Measurements from ENCODE around the gene DTYMK.

The DTYMK gene, protein sequence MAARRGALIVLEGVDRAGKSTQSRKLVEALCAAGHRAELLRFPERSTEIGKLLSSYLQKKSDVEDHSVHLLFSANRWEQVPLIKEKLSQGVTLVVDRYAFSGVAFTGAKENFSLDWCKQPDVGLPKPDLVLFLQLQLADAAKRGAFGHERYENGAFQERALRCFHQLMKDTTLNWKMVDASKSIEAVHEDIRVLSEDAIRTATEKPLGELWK

DNA sequence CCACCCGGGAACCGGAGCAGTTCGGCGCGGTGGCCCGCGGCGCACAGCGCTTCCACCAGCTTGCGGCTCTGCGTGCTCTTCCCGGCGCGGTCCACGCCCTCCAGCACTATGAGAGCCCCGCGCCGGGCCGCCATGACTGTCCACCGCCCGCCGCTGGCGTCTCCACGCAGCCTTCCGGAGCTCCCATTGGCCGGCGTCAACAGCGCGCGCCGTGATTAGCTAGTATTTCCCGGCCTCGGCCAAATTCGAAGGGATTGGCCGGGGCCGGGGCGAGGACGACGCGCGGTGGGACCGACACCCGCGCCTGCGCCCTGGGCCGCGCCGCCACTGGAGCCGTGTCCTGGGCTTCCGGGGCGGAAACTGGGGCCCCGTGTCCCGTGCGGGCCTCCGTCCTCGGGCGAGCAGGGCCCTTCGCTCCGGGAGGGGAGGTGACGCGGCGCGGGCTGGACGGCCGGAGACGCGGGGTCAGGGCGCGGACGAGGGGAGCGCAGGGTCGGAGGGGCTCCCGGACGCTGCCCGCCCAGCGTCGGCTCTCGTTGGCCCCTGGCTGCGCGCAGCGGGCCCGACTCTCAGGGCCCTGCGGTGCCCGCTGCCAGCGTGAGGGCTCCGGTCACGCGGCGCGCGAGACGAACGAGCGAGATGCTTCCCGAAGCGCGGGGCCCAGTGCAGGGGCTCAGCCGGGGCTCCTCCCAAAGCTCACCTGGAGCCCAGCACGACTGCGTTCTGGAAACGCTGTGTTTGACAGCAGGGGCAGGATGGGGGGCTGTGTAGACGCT lies at the start of gene DTYMK:
DTYMK (minus strand) TSS at position 166 of the 776 bp plus-strand sequence; CDS start at position 134, 32 bp downstream.
- DNase-seq = peak; percentile 97

DNA sequence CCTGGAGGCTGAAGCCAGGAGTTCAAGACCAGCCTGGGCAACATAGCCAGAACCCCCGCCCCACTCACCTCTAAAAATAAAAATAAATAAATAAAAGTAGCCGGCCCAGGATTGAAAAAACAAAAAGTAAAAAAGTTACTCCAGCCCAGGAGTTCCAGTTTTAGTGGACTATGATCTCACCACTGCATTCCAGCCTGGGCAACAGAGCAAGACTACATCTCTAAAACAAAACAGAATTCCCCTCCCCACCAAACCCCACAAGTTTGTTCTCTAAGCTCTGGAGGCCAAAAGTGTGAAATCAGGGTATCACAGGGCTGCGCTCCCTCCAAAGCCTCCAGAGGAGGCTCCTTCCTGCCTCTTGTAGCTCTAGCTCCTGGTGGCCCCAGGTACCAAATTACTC lies 49.5 kb upstream of the DTYMK start:
- DNase-seq = no peak

DNA sequence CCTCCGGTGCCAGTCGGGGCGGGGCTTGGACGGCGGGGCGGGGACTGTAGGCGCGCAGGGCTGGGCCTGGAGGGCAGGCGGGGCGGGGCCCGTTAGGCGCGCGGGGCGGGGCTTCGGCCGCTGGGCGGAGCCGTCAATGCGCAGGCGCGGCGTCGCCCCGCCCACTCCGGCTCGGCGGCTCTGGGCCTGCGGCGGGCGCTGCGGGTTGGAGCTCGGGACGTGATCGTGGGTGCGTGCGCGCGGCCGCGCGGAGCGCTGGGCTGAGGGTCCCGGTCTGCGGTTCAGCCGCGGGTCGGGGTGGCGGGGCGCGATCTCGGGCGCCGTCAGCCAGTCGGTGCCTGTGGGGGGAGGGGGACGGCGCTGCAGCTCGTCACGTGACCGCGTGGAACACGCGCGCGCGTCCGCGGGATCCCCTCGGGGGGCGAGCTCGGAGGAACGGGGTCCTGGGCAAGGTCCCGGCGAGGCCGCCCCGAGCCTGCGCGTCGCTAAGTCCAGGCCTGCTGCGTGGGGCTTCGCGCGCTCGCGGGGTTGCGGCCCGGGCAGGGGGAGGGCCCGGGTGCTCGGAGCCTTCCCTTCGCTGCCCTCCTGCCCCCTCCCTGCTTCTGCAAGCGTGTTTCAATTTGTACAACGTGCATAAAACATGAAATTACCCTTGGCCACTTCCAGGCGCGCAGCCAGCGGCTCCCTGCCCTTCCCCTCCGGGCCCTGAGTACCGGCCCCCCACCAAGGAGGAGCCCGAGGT lies 48.0 kb upstream of the DTYMK start, which contains the start of gene D2HGDH:
D2HGDH (plus strand) TSS at position 164 of the 742 bp plus-strand sequence. CDS start 595 bp downstream, outside the sequence.
- DNase-seq = peak; percentile 81

DNA sequence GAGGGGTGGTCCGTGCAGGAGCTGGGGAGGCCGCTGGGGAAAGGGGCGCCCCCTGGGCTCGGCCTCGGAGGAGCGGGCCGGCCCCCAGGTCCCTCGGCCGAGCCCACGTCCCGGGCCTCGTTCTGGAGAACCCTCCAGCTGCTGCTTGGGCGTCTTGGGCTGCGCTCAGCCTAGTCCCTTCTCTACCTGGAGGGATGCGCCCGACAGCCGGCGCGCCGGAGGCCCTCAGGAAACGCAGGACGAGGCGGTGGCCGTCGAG lies 47.5 kb upstream of the DTYMK start:
- no peak for DNase-seq

DNA sequence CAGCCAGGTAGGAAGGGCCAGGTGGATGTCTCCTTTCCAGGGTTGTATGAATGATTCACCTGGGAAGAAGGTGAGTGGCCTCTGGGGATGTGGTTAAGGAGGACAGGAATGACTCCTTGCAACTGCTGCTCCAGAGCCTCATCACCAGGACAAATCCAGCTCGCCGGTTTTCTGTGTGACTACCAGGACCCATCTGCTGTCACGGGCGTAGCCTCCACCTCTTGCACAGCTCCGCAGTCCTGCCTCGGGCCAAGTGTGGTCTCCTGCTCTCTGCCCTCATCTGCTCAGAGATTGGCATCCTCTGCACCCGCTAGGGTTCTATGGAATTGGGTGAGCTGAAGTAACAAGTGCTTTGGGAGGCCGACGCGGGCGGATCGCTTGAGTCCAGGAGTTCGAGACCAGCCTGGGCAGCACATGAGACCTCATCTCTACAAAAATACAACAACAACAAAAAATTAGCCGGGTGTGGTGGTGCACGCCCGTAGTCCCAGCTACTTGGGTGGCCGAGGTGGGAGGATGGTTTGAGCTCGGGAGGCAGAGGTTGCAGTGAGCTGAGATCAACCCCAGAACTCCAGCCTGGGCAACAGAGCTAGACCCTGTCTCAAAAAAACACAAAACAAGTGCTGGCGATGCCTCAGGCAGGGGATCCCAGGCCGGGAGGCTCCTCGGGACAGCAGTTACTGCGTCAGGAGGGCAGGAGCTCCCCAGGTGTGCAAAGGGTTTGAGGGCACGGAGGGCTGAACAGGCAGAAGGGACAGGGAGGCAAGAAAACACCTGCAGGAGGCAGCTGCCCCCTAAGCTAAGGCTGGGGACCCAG lies 47.0 kb upstream of the DTYMK start:
- no peak for DNase-seq

DNA sequence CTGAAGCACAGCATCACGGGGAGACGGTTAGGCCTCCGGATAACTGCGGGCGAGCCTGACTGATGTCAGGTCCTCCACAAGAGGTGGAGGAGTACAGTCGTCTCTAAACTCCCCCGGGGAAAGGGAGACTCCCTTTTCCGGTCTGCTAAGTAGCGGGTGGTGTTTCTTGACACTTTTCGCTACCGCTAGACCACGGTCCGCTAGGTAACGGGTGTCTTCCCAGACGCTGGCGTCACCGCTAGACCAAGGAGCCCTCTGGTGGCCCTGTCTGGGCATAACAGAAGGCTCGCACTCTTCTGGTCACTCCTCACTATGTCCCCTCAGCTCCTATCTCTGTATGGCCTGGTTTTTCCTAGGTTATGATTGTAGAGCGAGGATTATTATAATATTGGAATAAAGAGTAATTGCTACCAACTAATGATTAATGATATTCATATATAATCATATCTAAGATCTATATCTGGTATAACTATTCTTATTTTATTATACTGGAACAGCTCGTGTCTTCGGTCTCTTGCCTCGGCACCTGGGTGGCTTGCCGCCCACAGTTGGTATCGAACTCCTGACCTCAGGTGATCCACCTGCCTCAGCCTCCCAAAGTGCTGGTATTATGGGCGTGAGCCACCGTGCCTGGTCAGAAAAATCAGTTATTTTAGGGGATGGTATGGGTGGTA lies 46.0 kb upstream of the DTYMK start:
- DNase-seq = peak; percentile 17

DNA sequence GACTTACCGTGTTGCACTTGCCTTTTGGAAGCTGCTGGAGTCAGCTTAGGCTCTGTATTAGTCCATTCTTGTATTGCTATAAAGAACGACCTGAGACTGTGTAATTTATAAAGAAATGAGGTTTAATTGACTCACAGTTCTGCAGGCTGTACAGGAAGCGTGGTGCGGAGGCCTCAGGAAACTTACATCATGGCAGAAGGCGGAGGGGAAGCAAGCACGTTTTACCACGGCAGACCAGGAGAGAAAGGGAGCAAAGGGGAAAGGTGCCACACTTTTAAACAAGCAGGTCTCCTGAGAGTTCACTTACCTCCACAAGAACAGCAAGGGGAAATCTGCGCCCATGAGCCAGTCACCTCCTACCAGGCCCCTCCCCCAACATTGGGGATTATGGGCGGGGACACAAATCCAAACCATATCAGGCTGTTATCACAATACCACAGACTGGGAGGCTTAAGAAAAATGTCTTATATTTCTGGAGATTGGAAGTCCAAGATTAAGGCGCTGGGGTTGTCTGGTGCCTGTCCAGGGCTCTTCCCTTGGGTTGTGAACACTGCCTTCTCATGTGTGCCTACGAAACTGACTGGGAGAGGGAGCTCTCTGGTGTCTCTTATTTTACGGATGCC lies 44.2 kb upstream of the DTYMK start:
- DNase-seq = no peak

DNA sequence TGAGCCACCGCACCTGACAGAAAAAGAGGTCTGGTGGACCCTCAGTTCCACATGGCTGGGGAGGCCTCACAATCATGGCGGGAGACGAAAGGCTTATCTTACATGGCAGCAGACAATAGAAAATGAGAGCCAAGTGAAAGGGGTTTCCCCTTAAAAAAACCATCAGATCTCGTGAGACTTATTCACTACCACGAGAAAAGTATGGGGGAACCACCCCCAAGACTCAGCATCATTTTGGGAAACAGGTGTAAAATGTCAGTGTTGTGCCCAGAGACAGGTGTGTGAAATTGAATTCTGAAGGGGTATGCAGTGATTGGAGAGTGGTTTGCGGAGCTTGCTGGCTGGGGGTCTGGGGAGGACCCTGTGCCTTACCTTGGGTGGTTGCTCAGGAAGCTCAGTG lies 43.3 kb upstream of the DTYMK start:
- DNase-seq = no peak

DNA sequence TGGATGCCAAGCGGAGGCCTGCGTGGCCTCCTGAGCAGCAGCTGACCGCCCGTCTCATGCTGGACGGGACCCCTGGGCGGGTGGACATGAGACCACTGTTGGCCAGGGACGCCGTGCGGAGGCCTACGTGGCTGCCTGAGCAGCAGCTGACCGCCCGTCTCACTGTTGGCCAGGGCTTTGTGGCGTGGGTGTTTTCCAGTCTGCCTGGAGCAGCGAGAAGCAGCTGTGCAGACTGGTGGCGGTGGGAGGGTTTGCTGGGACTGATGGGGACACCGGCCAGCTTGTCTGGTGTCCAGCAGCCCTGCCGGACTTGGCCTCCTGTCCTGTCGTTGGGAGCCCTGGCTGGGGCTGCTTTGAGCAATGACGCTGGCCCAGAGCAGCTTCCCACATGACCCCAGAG lies 42.0 kb upstream of the DTYMK start:
- no peak for DNase-seq

DNA sequence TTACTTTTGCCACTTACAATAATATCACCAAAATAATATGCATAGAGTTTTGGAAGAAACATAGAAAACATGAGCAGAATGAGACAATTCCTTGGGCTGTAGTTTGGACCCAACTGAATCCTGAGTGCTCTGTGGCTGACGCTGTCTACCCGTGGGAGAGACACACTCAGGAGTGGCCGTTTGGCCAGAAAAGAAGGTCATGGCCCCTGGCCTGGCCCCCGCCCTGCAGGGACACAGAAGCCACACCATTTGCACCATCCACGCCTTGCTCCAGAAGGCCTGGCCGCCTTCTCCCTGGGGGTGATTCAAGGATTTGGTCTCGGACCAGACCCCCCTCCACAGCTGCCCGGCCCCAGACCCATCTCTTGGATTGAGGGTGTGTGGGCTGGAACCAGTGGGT lies 41.4 kb upstream of the DTYMK start:
- DNase-seq = no peak

DNA sequence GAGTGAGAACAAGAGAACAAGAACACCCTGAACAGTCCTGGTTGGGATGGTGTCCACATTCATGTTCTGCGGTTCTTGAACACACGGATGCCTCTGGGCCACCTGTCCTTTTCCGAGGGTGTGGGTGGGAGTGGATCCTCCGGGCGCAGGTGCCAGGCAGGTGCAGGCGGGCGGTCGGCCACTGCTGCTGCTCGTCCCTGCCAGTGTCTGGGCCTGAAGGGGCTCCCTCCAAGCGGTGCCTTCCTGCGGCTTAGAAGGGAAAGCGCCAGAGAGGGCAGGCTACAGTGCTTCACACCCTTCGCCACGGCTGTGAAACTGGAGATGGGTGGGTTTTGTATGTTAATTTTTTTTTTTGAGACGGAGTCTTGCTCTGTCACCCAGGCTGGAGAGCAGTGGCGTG lies 39.8 kb upstream of the DTYMK start:
- no peak for DNase-seq

DNA sequence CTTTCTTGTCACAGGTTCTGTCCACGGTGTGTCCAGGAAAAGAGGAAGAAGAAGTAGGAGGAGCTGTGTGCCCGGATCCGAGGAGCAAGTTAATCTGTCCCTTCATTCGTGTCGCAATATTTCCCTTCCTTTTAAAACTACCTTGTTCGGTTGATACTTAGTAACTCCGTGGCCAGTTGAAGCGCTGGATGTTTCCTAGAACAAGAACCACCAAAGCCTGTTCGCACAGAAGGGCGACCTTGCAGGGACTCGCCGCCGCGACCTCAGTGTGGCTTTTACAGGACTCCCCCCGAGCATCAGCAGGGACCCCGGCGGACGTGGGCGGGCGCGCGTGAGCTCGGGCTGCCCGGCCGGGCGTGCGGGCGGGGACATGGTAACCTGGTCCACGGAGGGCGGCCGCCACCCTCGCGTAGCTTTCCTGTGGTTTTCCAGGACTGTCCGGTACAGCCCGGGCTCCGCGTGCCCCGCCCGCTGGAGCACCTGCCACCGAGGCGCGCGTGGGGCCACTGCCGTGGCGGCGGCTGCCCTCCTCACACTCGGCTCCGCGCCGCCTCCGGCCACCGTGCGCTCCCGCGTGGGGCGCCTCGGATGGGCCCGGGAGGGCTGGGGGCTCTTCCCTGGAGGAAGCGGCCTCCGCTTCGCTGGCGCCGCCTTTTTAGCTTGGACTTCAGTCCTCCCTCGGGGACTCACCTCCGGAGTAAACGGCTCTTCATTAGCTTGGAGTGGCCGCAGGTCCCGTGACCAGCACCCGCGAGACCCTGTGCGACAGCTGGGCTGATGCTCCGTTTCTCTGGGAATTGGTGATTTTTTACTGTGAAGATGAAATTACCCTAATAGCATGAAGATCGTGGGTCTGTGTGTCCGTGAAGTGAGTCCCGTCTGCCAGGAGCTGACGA lies 38.6 kb upstream of the DTYMK start:
- no peak for DNase-seq

DNA sequence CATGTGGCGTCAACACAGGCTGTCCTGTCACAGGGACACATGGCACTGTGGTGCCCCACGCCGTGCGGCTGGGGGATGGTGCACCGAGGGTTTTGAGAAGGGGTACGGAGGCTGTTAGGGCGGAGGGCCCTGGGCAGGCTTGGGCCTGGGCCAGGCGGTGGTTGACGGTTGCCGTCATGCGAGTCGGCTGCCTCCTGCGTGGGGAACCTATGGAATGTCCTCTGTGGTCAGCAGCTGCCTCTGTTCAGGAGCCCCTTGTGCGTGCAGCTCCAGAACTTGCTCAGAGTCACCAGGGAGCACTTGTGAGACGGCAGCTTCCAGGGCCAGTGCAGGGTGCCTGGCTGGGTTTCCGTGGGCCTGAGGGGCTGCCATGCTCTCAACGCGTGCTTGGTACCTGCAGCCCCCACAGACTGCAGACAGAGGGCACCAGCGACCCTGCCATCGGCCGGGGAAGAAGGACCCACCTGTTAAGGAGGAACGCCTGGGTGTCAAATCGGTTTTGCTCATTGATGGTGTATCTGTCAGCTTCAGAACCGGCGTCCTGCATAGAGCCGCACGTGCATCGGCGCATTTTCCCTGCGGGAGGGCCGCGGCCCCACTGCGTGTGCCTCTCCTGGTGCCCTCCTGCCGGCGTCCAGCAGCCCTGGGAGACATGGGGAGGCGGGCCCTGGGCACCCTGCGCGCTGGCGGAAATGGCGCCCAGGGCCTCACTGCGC lies 37.8 kb upstream of the DTYMK start:
- no peak for DNase-seq

DNA sequence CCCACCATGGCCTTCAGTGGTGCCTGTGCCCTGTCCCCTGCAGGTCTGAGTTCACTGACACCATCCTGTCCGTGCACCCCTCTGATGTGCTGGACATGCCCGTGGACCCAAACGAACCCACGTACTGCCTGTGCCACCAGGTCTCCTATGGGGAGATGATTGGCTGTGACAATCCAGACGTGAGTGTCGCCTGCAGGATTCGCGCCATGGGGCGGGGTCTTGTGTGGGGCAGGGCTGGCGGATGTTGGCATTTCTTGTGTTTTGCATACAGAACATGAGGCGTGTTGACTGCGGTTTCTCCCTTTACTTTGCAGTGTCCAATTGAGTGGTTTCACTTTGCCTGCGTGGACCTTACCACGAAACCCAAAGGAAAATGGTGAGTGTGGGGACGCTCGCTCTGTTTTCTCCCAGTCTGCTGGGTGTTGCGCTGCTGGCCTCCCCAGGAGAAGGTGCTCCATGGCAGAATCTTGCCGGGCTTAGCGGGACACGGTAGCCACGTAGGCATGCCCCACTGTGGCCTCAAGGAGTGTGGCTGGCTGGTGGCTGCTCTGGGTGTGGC lies 36.4 kb upstream of the DTYMK start:
- DNase-seq = no peak

DNA sequence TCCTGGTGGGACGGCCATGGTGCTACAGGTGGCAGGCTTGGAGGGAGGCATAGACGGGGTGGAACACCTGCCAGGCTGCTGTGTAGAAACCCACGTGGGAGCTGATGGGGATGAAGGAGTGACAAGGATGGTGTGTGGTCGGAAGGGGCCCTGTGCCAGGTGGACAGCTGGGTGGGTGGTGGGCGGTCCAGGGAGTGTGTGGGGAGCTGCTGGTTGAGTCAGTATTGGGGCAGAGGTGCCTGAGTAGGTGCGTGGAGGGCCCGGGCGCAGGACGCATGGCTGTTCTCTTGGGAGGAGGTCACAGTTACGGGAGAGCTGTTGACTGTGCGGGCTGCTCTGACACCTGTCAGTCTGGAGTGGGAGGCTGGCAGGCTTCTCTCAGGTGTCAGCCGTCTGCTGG lies 35.2 kb upstream of the DTYMK start:
- DNase-seq = no peak

DNA sequence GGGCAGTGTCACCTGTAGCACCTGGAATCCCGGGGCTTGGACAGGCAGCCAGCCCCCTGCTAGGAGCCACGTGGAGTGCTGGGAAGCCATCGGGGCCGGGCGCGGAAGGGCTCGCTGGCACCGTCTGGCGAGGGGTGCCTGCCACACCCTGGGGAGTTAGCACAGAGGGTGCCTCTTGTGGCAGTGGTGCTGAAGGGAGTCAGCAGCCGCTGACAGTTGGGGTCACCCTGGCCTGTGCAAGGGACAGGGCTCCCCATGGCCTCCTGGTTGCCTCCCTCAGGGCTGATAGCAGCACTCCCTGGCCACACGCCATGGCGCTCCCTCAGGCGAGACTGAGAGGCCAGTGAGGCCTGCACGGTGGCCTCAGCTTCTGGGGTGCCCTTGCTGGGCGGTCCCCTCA lies 33.9 kb upstream of the DTYMK start:
- DNase-seq = no peak

DNA sequence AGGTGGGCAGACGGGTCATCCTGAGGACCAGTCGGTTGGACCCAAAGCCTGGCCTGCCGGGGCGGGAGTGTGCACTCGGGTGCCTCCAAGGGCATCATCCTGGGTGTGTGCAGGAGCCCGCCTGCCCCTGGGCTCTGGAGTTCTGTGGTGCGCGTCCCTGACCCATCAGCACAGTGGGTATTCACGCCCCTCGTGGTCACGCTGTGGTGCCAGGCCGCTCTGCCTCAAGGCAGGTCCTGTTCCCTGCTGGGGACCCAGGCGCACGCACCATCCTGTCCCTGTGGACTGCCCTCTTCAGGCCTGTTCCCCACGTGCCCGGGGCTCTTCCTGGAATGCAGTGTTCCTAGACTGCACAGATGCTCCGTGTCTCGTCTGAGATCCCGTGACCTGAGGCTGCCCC lies 33.5 kb upstream of the DTYMK start:
- DNase-seq = no peak

DNA sequence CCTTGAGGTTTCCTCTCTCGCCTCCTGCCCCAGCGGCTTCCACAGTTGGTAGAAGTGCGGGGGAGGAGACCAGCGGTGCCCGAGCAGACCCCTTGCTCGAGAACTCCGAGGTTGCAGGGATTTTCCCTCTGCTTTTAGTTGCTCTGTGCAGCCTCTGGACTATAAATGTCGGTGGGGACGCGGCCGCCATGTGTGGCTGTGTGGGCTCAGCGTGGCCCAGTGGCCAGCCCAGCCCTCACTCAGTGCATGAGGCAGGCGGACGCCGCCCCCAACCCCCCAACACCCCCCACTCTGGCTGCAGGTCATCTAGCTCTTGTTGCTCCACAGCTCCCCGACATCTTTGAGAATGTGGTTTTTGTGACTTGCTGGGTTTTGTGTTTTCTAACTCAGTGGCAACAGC lies 32.5 kb upstream of the DTYMK start:
- no peak for DNase-seq

DNA sequence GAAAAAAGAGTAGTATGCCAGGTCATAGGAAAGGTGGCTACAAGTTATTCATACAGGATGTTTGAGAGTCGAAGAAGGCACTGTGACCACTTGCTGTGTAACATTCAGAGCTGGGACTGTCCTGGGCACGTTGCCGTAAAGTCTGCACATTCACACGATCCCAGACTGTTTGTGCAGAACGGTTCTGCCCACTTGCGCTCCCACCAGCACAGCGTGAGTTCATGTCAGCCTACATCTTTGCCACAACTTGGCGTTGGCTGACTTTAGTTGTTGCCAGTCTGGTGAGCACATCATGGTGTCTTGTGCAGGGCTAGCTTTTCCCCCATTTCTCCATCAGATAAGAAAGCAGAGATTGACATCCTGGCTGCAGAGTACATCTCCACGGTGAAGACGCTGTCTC lies 22.3 kb upstream of the DTYMK start:
- DNase-seq = no peak

DNA sequence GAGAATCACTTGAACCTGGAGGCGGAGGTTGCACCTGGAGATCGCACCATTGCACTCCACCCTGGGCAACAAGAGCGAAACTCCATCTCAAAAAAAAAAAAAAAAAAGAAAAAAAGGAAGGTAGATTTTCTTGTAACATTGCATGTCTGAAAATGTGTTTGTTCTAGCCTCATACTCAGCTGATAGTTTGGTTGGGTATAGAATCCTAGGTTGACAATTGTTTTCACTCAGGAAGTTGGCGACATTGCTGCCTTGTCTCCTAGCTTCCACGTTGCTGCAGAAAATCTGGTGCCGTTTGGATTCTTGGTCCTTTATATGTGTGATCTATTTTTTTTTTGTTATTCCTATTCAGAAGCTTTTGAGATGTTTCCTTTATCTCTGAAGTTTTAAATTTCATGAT lies 19.9 kb upstream of the DTYMK start:
- no peak for DNase-seq
